HG03575 (cell line): ENCODE results near the gene NPC1.
"Not testable (repeated sequence)": the region's sequence is repeated elsewhere in the genome, so short reads cannot be mapped to it uniquely, and the experiment has no call there.

Experiments used
- ATAC-seq: cut with Tn5 transposase; IDR thresholded peaks from one replicate; pipeline ENCODE4 v1.9.1; 2021; ENCODE audit not compliant: unreplicated experiment, insufficient number of reproducible peaks, low FRiP score; ENCODE audit errors: extremely low read depth

The NPC1 gene

GRCh38 chr18:23503038-23503962 is 83.0 kb downstream of the NPC1 start, which contains the start of gene RMC1:
TSS of gene RMC1 (plus strand) at chr18:23503511. CDS start at chr18:23503619, 108 bp downstream.
- no peak for ATAC-seq

- ATAC-seq: no peak
These were observed 83.7 kb downstream of the NPC1 start for GRCh38 chr18:23502516-23503037.

GRCh38 chr18:23501626-23502025 is 84.7 kb downstream of the NPC1 start:
- no peak for ATAC-seq

GRCh38 chr18:23499291-23499781 is 87.0 kb downstream of the NPC1 start:
- ATAC-seq: no peak

GRCh38 chr18:23498877-23499276 is 87.4 kb downstream of the NPC1 start:
- ATAC-seq: no peak

- no peak for ATAC-seq
These were observed 88.2 kb downstream of the NPC1 start for GRCh38 chr18:23498117-23498516.

GRCh38 chr18:23495723-23496440 is 90.4 kb downstream of the NPC1 start:
- no peak for ATAC-seq

- no peak for ATAC-seq
These were observed 91.3 kb downstream of the NPC1 start for GRCh38 chr18:23494992-23495391.

- no peak for ATAC-seq
These were observed 92.7 kb downstream of the NPC1 start for GRCh38 chr18:23493654-23494053.

- not testable (repeated sequence) for ATAC-seq
These were observed 96.7 kb downstream of the NPC1 start for GRCh38 chr18:23489586-23489985.

GRCh38 chr18:23487738-23488570 is 98.4 kb downstream of the NPC1 start:
- ATAC-seq: peak; percentile 62

- no peak for ATAC-seq
These were observed 100.9 kb downstream of the NPC1 start for GRCh38 chr18:23485386-23485785.

- ATAC-seq: no peak
These were observed 101.6 kb downstream of the NPC1 start for GRCh38 chr18:23484561-23485182.
